SK-N-MC (cell line): ENCODE results near the gene MGAT5.

Experiments
- EZH2 ChIP-seq: fragments of 200-600 bp; sonication (generic); IDR thresholded peaks from one replicate; pipeline ENCODE4 v1.6.1; 2017; ENCODE audit warnings: antibody characterized with exemption
- POLR2AphosphoS5 ChIP-seq: IDR thresholded peaks from 2 replicates; pipeline ENCODE4 v1.6.1; 2012; ENCODE audit warnings: mild to moderate bottlenecking, low read depth, low read length, borderline replicate concordance

DNA sequence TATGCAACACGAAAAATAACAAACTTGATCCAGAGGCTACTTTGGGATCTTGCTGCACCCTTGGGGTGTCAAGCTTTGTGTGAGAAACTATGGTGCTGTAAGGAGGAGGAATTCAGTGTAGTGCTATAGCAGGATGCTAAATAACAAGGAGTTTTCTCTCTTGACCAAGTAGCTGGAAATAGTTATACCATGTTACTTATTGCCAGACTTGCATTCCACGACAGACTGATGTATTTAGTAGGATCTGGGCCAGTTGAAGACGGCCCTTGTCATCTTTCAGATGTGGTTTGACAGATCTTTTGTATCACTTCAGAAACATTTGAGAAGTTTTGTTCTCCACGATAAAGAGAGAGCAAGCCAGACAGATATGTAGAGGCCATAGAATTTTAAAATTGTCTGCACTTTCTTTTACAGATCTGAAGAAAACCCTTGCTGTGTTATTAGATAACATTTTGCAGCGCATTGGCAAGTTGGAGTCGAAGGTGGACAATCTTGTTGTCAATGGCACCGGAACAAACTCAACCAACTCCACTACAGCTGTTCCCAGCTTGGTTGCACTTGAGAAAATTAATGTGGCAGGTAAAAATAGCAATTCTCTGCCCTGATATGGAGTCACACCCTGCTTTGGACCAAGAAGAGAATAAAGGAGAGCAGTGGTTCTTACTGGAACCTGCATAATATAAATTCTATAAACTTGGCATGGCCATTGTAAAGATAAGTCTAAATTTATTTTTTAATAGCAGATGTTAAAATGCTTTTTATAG, 16.3 kb downstream of the MGAT5 start:
- TF ChIP-seq EZH2 (no peak), POLR2AphosphoS5 (no peak)
